HEK293T (cell line): ENCODE measurements around the gene KCND2.

Experiments
- HDGF ChIP-seq: fragments of 450-650 bp; IDR thresholded peaks from 2 replicates; pipeline ENCODE4 v1.6.1; 2017; ENCODE audit warnings: antibody characterized with exemption, borderline replicate concordance
- NFRKB ChIP-seq: fragments of 450-650 bp; IDR thresholded peaks from 2 replicates; pipeline ENCODE4 v1.6.1; 2016; ENCODE audit warnings: mild to moderate bottlenecking, moderate library complexity
- PKNOX1 ChIP-seq: fragments of 450-650 bp; IDR thresholded peaks from 2 replicates; pipeline ENCODE4 v1.6.1; 2016
- SP1 ChIP-seq: fragments of 450-650 bp; IDR thresholded peaks from 2 replicates; pipeline ENCODE4 v1.6.1; 2017

GRCh38 chr7:120394595-120394994, 121.6 kb downstream of the KCND2 start:
- no peak for TF ChIP-seq HDGF
- TF ChIP-seq PKNOX1 = no peak
- no peak for TF ChIP-seq NFRKB
- TF ChIP-seq SP1 = no peak
